ENCODE results near the gene LRRC8C.
"Not testable (repeated sequence)": the region's sequence is repeated elsewhere in the genome, so short reads cannot be mapped to it uniquely, and the experiment has no call there.

LRRC8C gene

GRCh38 chr1:89632657-89633247 is at the start of gene LRRC8C:
TSS of gene LRRC8C (plus strand) at chr1:89633120. CDS start at chr1:89686474, 53,354 bp downstream.
- peaks cover 9 to 44% (median 36%) of the 10 kb centered on the region in 5 donors for H3K4me1 ChIP-seq (ENCODE audit: control insufficient read depth in 5 of 5, insufficient read depth in 5 of 5, low read length in 5 of 5)

GRCh38 chr1:89584211-89584610 is 48.7 kb upstream of the LRRC8C start:
- Histone ChIP-seq H3K27me3 (ENCODE audit: control insufficient read depth in 5 of 5, insufficient read depth in 4 of 5, low read length in 5 of 5) (no peaks in the 10 kb centered on the region), H3K27ac (ENCODE audit: low read depth, low read length) (no peak overlapping the region), H3K4me1 (ENCODE audit: control insufficient read depth in 5 of 5, insufficient read depth in 5 of 5, low read length in 5 of 5) (no peaks in the 10 kb centered on the region), H3K9me3 (ENCODE audit: control insufficient read depth in 5 of 5, low read length in 5 of 5) (no peaks in the 10 kb centered on the region), H3K36me3 (ENCODE audit: control insufficient read depth in 5 of 5, insufficient read depth in 5 of 5, low read length in 5 of 5) (peaks cover 16 to 33% (median 31%) of the 10 kb centered on the region in 5 donors), H3K4me3 (ENCODE audit: low read depth in 1 of 5, low read length in 5 of 5) (no peak overlapping the region), H3K9ac (ENCODE audit: low read length in 5 of 5) (no peak overlapping the region)

More at GRCh38 chr1:89632657-89633247, at the start of gene LRRC8C:
- peak within 1 kb of the TSS; percentile 91 for H3K27ac ChIP-seq (ENCODE audit: low read depth, low read length)
- no peaks in the 10 kb centered on the region for H3K9me3 ChIP-seq (ENCODE audit: control insufficient read depth in 5 of 5, low read length in 5 of 5)
- H3K4me3 ChIP-seq (ENCODE audit: low read depth in 1 of 5, low read length in 5 of 5) = peak within 1 kb of the TSS; percentile 90 to 98 (median 96)
- H3K27me3 ChIP-seq (ENCODE audit: control insufficient read depth in 5 of 5, insufficient read depth in 4 of 5, low read length in 5 of 5) = no peaks in the 10 kb centered on the region
- H3K36me3 ChIP-seq (ENCODE audit: control insufficient read depth in 5 of 5, insufficient read depth in 5 of 5, low read length in 5 of 5) = peaks cover 0 to 4% (median 3%) of the 10 kb centered on the region in 5 donors
- H3K9ac ChIP-seq (ENCODE audit: low read length in 5 of 5) = peak within 1 kb of the TSS; percentile 82 to 89 (median 85)

GRCh38 chr1:89584781-89585180 is 48.1 kb upstream of the LRRC8C start:
- no peak overlapping the region for H3K9ac ChIP-seq (ENCODE audit: low read length in 5 of 5)
- no peaks in the 10 kb centered on the region for H3K27me3 ChIP-seq (ENCODE audit: control insufficient read depth in 5 of 5, insufficient read depth in 4 of 5, low read length in 5 of 5)
- H3K9me3 ChIP-seq (ENCODE audit: control insufficient read depth in 5 of 5, low read length in 5 of 5) = no peaks in the 10 kb centered on the region
- peaks cover 0 to 2% (median 0%) of the 10 kb centered on the region in 5 donors for H3K4me1 ChIP-seq (ENCODE audit: control insufficient read depth in 5 of 5, insufficient read depth in 5 of 5, low read length in 5 of 5)
- peaks cover 16 to 32% (median 29%) of the 10 kb centered on the region in 5 donors for H3K36me3 ChIP-seq (ENCODE audit: control insufficient read depth in 5 of 5, insufficient read depth in 5 of 5, low read length in 5 of 5)
- H3K4me3 ChIP-seq (ENCODE audit: low read depth in 1 of 5, low read length in 5 of 5) = no peak overlapping the region
- H3K27ac ChIP-seq (ENCODE audit: low read depth, low read length) = no peak overlapping the region

- Histone ChIP-seq H3K9me3 (ENCODE audit: control insufficient read depth in 5 of 5, low read length in 5 of 5) (no peaks in the 10 kb centered on the region), H3K27me3 (ENCODE audit: control insufficient read depth in 5 of 5, insufficient read depth in 4 of 5, low read length in 5 of 5) (no peaks in the 10 kb centered on the region), H3K4me1 (ENCODE audit: control insufficient read depth in 5 of 5, insufficient read depth in 5 of 5, low read length in 5 of 5) (peaks cover 0 to 11% (median 9%) of the 10 kb centered on the region in 5 donors), H3K27ac (ENCODE audit: low read depth, low read length) (no peak overlapping the region), H3K4me3 (ENCODE audit: low read depth in 1 of 5, low read length in 5 of 5) (no peak overlapping the region), H3K36me3 (ENCODE audit: control insufficient read depth in 5 of 5, insufficient read depth in 5 of 5, low read length in 5 of 5) (peaks cover 8 to 19% (median 15%) of the 10 kb centered on the region in 5 donors), H3K9ac (ENCODE audit: low read length in 5 of 5) (no peak overlapping the region)
These were observed 45.2 kb upstream of the LRRC8C start for GRCh38 chr1:89587729-89588161.

- peaks cover 0 to 11% (median 9%) of the 10 kb centered on the region in 5 donors for H3K4me1 ChIP-seq (ENCODE audit: control insufficient read depth in 5 of 5, insufficient read depth in 5 of 5, low read length in 5 of 5)
- no peak overlapping the region for H3K9ac ChIP-seq (ENCODE audit: low read length in 5 of 5)
These were observed 44.4 kb upstream of the LRRC8C start for GRCh38 chr1:89588480-89588879.

GRCh38 chr1:89589515-89589914 is 43.4 kb upstream of the LRRC8C start:
- peaks cover 0 to 11% (median 9%) of the 10 kb centered on the region in 5 donors for H3K4me1 ChIP-seq (ENCODE audit: control insufficient read depth in 5 of 5, insufficient read depth in 5 of 5, low read length in 5 of 5)
- no peaks in the 10 kb centered on the region for H3K27me3 ChIP-seq (ENCODE audit: control insufficient read depth in 5 of 5, insufficient read depth in 4 of 5, low read length in 5 of 5)
- no peak overlapping the region for H3K27ac ChIP-seq (ENCODE audit: low read depth, low read length)
- peaks cover 0 to 13% (median 0%) of the 10 kb centered on the region in 5 donors for H3K36me3 ChIP-seq (ENCODE audit: control insufficient read depth in 5 of 5, insufficient read depth in 5 of 5, low read length in 5 of 5)
- H3K9me3 ChIP-seq (ENCODE audit: control insufficient read depth in 5 of 5, low read length in 5 of 5) = no peaks in the 10 kb centered on the region
- no peak overlapping the region for H3K4me3 ChIP-seq (ENCODE audit: low read depth in 1 of 5, low read length in 5 of 5)
- no peak overlapping the region for H3K9ac ChIP-seq (ENCODE audit: low read length in 5 of 5)

More at GRCh38 chr1:89588480-89588879, 44.4 kb upstream of the LRRC8C start:
- no peak overlapping the region for H3K27ac ChIP-seq (ENCODE audit: low read depth, low read length)
- no peaks in the 10 kb centered on the region for H3K9me3 ChIP-seq (ENCODE audit: control insufficient read depth in 5 of 5, low read length in 5 of 5)
- H3K36me3 ChIP-seq (ENCODE audit: control insufficient read depth in 5 of 5, insufficient read depth in 5 of 5, low read length in 5 of 5) = peaks cover 1 to 14% (median 8%) of the 10 kb centered on the region in 5 donors
- no peaks in the 10 kb centered on the region for H3K27me3 ChIP-seq (ENCODE audit: control insufficient read depth in 5 of 5, insufficient read depth in 4 of 5, low read length in 5 of 5)
- no peak overlapping the region for H3K4me3 ChIP-seq (ENCODE audit: low read depth in 1 of 5, low read length in 5 of 5)

- Histone ChIP-seq H3K9ac (ENCODE audit: low read length in 5 of 5) (no peak overlapping the region), H3K4me1 (ENCODE audit: control insufficient read depth in 5 of 5, insufficient read depth in 5 of 5, low read length in 5 of 5) (peaks cover 0 to 11% (median 9%) of the 10 kb centered on the region in 5 donors), H3K27ac (ENCODE audit: low read depth, low read length) (peak overlapping the region; percentile 66), H3K27me3 (ENCODE audit: control insufficient read depth in 5 of 5, insufficient read depth in 4 of 5, low read length in 5 of 5) (no peaks in the 10 kb centered on the region), H3K36me3 (ENCODE audit: control insufficient read depth in 5 of 5, insufficient read depth in 5 of 5, low read length in 5 of 5) (peaks cover 0 to 8% (median 0%) of the 10 kb centered on the region in 5 donors), H3K4me3 (ENCODE audit: low read depth in 1 of 5, low read length in 5 of 5) (no peak overlapping the region), H3K9me3 (ENCODE audit: control insufficient read depth in 5 of 5, low read length in 5 of 5) (no peaks in the 10 kb centered on the region)
These were observed 42.4 kb upstream of the LRRC8C start for GRCh38 chr1:89590341-89591080.

- not testable (repeated sequence) for H3K9me3 ChIP-seq (ENCODE audit: control insufficient read depth in 5 of 5, low read length in 5 of 5); H3K27me3 ChIP-seq (ENCODE audit: control insufficient read depth in 5 of 5, insufficient read depth in 4 of 5, low read length in 5 of 5); H3K4me3 ChIP-seq (ENCODE audit: low read depth in 1 of 5, low read length in 5 of 5); H3K27ac ChIP-seq (ENCODE audit: low read depth, low read length); H3K9ac ChIP-seq (ENCODE audit: low read length in 5 of 5)
- Histone ChIP-seq H3K4me1 (ENCODE audit: control insufficient read depth in 5 of 5, insufficient read depth in 5 of 5, low read length in 5 of 5) (peaks cover 0 to 11% (median 9%) of the 10 kb centered on the region in 5 donors), H3K36me3 (ENCODE audit: control insufficient read depth in 5 of 5, insufficient read depth in 5 of 5, low read length in 5 of 5) (peaks cover 0 to 10% (median 0%) of the 10 kb centered on the region in 5 donors)
These were observed 40.0 kb upstream of the LRRC8C start for GRCh38 chr1:89592861-89593302.

- no peak overlapping the region for H3K9ac ChIP-seq (ENCODE audit: low read length in 5 of 5)
- H3K27ac ChIP-seq (ENCODE audit: low read depth, low read length) = no peak overlapping the region
- H3K4me3 ChIP-seq (ENCODE audit: low read depth in 1 of 5, low read length in 5 of 5) = no peak overlapping the region
- peaks cover 0 to 11% (median 9%) of the 10 kb centered on the region in 5 donors for H3K4me1 ChIP-seq (ENCODE audit: control insufficient read depth in 5 of 5, insufficient read depth in 5 of 5, low read length in 5 of 5)
- H3K27me3 ChIP-seq (ENCODE audit: control insufficient read depth in 5 of 5, insufficient read depth in 4 of 5, low read length in 5 of 5) = no peaks in the 10 kb centered on the region
- peaks cover 0 to 10% (median 0%) of the 10 kb centered on the region in 5 donors for H3K36me3 ChIP-seq (ENCODE audit: control insufficient read depth in 5 of 5, insufficient read depth in 5 of 5, low read length in 5 of 5)
- H3K9me3 ChIP-seq (ENCODE audit: control insufficient read depth in 5 of 5, low read length in 5 of 5) = no peaks in the 10 kb centered on the region
These were observed 38.7 kb upstream of the LRRC8C start for GRCh38 chr1:89594096-89594740.

All from subcutaneous abdominal adipose tissue (tissue), 5 donors.